CD4-positive, alpha-beta T cell treated with Interleukin-2 at 100 ng/mL for 4 hours (primary cell): ENCODE data around the gene PLEKHN1.

Experiments
- DNase-seq: peaks from one replicate; pipeline ENCODE4 v3.0.0-alpha.2; 2020; ENCODE audit warnings: low spot score

Gene PLEKHN1

GRCh38 chr1:929712-930632 is 36.3 kb upstream of the PLEKHN1 start:
- no peak for DNase-seq

GRCh38 chr1:930633-931138 is 35.6 kb upstream of the PLEKHN1 start:
- DNase-seq = no peak

- DNase-seq = no peak
Observed at GRCh38 chr1:931380-932172, 34.7 kb upstream of the PLEKHN1 start.

- DNase-seq = no peak
Observed at GRCh38 chr1:932173-932510, 34.1 kb upstream of the PLEKHN1 start.

GRCh38 chr1:932776-933602 is 33.3 kb upstream of the PLEKHN1 start:
- no peak for DNase-seq

GRCh38 chr1:933603-933940 is 32.7 kb upstream of the PLEKHN1 start:
- DNase-seq = no peak

DNA sequence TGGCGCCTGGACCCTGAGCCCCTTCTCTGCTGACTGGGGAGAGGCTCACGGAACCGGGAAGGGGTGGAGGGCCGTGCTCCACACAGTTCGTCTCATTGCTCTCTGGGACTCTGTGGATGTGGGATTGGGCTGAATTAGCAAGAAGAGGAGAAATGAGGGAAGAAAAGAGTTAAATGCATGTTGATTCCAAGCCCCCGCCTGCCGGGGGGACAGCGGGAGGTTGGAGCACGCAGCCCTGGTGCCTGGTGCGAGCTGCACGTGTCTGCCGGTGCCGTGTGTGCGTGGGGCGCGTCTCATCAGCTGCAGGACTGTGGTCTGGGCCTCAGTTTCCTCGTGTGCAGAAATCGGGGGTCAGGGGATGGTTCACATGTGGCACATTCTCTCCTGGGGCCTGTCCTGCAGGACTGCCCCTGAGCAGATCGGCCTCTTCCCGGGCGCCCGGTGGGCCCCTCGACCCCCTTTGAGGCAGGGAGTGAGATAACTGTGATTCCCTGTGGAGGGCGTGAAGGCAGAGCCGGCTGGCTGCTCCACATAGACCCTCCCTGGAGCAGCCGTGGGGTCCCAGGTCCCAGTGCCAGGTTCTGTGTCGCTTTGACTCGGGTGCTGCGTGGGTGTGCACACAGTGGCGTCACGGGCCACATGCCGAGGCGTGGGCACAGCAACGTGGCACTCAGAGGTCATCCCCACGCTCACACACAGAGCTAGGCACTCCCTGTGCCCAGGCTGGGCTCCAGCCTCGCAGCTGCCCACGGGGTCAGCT is 31.1 kb upstream of the PLEKHN1 start:
- DNase-seq = no peak

DNA sequence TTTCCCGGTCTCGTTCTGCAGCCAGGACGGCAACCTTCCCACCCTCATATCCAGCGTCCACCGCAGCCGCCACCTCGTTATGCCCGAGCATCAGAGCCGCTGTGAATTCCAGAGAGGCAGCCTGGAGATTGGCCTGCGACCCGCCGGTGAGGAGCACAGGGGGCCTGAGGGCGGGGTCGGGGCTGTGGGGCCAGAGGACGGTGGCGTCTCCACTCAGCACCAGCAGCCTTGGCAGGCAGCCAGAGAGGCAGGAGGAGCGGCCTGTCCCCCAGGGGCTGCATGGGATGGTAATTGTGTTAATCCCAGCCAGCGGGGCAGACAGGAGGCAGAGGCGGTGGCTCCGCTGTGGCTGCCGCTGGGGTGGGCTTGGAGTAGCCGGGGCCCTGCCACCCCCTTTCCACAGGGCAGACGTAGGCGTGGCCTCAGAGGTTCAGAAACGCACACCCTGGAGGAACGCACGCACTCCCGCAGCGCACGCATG is 30.5 kb upstream of the PLEKHN1 start:
- no peak for DNase-seq

- no peak for DNase-seq
Observed at GRCh38 chr1:936348-937264, 29.7 kb upstream of the PLEKHN1 start.

GRCh38 chr1:937521-937920 is 28.8 kb upstream of the PLEKHN1 start:
- DNase-seq = no peak

DNA sequence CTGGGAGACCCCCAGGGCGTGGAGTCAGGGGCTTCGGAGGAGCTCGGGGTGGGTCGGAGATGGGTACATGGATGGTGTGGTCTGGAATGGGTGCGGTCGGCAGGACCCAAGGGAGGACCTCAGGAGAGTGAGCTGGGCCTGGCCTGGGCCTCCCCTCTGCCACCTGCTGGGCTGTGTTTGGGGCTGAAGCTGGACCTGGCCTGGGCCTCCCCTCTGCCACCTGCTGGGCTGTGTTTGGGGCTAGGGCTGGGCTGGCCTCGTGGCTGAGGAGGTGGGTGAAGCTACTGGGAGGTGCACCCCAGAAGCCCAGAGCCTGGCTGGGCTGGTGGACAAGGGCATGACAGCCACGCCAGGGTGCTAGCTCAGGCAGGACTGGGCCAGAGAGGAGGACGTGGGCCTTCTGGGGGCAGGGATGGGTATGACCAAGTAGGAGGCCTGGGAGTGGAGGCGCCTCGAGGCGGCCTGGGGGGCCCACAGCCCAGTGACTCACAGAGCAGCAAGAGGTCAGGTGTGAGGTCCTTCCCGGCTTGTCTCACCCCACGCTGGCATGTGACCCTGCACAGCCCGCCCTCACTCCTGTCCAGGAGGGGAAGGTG is 28.1 kb upstream of the PLEKHN1 start:
- DNase-seq = no peak

DNA sequence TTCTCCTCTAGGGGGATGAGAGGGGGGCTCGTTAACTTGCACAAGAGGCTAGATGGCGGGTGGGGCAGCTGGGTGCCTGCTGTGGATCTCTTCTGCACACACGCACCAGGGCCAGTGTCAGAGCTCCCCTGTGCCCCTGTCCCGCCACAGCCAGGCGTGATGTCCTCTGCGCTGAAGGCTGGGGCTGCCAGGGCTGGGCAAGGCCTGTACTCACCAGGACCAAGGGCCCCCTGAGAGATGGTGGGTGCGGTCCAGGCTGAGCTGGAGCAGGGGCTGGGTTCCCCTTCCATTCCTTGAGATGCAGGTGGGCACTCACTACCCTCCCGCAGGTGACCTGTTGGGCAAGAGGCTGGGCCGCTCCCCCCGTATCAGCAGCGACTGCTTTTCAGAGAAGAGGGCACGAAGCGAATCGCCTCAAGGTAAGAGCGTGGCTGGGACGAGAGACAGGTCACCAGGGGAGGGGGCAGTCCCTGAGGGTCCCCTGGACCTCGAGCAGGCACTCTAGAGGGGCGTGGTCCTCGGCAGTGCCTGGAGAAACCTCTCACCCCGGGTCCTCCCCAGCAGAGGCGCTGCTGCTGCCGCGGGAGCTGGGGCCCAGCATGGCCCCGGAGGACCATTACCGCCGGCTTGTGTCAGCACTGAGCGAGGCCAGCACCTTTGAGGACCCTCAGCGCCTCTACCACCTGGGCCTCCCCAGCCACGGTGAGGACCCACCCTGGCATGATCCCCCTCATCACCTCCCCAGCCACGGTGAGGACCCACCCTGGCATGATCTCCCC is 27.4 kb upstream of the PLEKHN1 start:
- no peak for DNase-seq

DNA sequence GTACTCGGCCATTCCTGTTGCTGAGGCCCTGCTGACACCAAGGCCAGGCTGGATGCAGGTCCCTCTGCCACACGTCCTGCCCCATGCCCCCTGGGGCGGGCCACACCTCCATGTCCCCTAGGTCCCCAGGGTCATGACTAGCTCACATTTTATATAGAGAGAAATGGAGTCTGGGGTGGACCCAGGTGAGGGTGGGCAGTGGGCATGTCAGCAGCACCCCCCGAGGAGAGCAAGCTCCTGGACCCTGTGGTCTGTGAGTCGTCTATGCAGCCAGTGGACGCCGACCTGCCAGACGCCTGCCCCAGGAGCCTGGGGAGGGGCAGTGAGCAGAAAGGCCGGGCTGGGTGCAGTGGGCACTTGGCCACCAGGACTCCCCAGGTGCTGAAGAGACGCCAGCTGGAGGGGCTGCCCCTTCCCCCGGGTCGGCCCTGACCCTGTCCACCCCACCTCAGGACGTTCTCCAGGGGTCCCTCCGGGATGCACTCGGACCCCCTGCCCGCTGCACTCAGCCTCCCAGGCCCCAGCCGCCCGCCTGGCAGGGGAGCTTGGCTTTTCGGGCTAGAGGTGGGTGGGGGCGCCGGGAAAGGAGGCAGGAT is 26.7 kb upstream of the PLEKHN1 start:
- no peak for DNase-seq

DNA sequence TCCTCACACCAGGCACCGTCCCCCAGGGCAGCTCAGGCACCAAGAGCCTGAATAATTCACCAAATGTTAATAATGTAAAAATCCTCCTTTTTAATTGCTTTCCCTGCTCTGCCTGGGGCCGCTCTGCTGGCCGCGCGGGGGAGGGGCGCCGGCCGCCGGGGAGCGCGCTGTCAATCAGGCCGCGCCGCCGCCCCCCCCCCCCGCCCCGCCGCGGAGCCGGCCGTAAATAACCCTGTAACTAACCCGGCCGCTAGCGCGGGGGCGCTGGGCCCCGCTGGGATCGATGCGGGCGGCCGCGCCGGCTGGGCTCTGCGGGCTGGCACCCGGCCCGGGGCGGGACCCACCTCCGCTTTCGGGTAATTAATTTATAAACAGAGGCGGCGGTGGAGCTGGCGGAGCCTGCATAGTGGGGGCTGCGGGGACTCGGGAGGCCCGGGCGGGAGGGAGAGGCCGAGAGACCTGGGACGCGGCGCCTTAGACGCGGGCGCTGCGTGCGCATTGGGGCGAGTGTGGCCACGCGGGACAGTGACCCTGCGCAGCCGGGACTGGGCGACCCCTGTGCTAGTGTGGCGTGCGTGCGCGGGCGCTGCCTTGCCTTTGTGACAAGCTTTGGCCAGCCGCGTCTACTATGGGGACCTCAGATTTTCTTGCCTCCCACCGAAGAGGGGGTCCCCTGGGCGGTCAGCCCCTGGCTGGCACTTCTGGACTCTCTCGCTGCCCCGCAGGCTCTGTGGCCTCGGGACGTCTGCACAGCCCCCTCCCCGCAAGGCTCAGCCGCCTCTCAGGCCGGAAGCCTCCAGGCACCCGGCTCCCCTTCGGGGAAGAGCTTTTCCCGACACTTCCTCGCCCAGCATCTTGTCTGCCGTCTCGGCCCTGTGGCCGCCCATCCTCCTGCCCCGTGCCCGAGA is 25.9 kb upstream of the PLEKHN1 start:
- DNase-seq = no peak

GRCh38 chr1:941015-941587 is 25.2 kb upstream of the PLEKHN1 start:
- no peak for DNase-seq

- DNase-seq = no peak
Observed at GRCh38 chr1:941588-942383, 24.5 kb upstream of the PLEKHN1 start.
